ENCODE data around the gene ZNF385B.

Gene ZNF385B

GRCh38 chr2:179861416-179862067 lies at the start of gene ZNF385B:
Gene ZNF385B (minus strand): TSS chr2:179861612.
- Histone ChIP-seq H3K9ac (no peak within 1 kb of the TSS), H3K27me3 (ENCODE audit: control insufficient read depth, insufficient read depth, low read length) (peaks cover 3% of the 10 kb centered on the region), H3K4me3 (ENCODE audit: low read depth, low read length) (peak within 1 kb of the TSS; percentile 48), H3K4me1 (no peaks in the 10 kb centered on the region), H3K27ac (no peak within 1 kb of the TSS), H3K4me2 (ENCODE audit: low read length) (peak within 1 kb of the TSS; percentile 80), H2AFZ (peak within 1 kb of the TSS; percentile 65), H3K36me3 (ENCODE audit: control insufficient read depth, insufficient read depth, low read length) (no peaks in the 10 kb centered on the region), H3K9me3 (ENCODE audit: control insufficient read depth, low read length) (no peaks in the 10 kb centered on the region), H3K79me2 (no peaks in the 10 kb centered on the region)
- TF ChIP-seq, protein P1, sequence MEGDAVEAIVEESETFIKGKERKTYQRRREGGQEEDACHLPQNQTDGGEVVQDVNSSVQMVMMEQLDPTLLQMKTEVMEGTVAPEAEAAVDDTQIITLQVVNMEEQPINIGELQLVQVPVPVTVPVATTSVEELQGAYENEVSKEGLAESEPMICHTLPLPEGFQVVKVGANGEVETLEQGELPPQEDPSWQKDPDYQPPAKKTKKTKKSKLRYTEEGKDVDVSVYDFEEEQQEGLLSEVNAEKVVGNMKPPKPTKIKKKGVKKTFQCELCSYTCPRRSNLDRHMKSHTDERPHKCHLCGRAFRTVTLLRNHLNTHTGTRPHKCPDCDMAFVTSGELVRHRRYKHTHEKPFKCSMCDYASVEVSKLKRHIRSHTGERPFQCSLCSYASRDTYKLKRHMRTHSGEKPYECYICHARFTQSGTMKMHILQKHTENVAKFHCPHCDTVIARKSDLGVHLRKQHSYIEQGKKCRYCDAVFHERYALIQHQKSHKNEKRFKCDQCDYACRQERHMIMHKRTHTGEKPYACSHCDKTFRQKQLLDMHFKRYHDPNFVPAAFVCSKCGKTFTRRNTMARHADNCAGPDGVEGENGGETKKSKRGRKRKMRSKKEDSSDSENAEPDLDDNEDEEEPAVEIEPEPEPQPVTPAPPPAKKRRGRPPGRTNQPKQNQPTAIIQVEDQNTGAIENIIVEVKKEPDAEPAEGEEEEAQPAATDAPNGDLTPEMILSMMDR (IDR thresholded peaks at IDR 0.05) = no peak

DNA sequence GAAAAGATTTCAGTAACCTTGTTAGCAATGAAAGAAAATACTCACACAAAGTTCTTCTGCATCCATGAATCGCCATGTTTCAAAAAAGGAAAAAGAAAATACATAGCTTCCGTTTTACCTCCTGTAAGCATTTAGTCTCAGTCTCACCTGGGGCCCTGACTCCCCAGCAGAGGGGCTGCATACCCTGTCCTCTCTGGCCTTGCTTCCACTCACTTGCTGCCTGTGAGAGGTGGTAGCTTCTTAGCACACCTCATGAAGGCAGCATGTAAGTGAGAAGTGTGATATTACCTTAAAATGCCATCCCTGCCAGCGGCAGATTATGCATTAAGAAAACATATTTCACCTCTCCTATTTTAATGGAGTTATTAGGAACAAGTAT lies 49.3 kb upstream of the ZNF385B start:
- Histone ChIP-seq H3K27ac (no peak overlapping the region), H3K79me2 (no peaks in the 10 kb centered on the region)

GRCh38 chr2:179909845-179910734 lies 48.7 kb upstream of the ZNF385B start:
- no peak overlapping the region for H3K4me2 ChIP-seq (ENCODE audit: low read length)
- H3K9me3 ChIP-seq (ENCODE audit: control insufficient read depth, low read length) = no peaks in the 10 kb centered on the region
- H3K27ac ChIP-seq = no peak overlapping the region
- no peak overlapping the region for H2AFZ ChIP-seq
- no peaks in the 10 kb centered on the region for H3K27me3 ChIP-seq (ENCODE audit: control insufficient read depth, insufficient read depth, low read length)
- H3K4me1 ChIP-seq = no peaks in the 10 kb centered on the region
- no peaks in the 10 kb centered on the region for H3K79me2 ChIP-seq
- H3K9ac ChIP-seq = no peak overlapping the region
- TF ChIP-seq, protein P1 (IDR thresholded peaks at IDR 0.05) = no peak
- no peak overlapping the region for H3K4me3 ChIP-seq (ENCODE audit: low read depth, low read length)
- H3K36me3 ChIP-seq (ENCODE audit: control insufficient read depth, insufficient read depth, low read length) = no peaks in the 10 kb centered on the region

More for the DNA sequence above, 49.3 kb upstream of the ZNF385B start:
- no peaks in the 10 kb centered on the region for H3K9me3 ChIP-seq (ENCODE audit: control insufficient read depth, low read length)
- H3K4me2 ChIP-seq (ENCODE audit: low read length) = no peak overlapping the region
- no peak overlapping the region for H3K4me3 ChIP-seq (ENCODE audit: low read depth, low read length)
- no peaks in the 10 kb centered on the region for H3K4me1 ChIP-seq
- no peaks in the 10 kb centered on the region for H3K27me3 ChIP-seq (ENCODE audit: control insufficient read depth, insufficient read depth, low read length)
- no peak overlapping the region for H3K9ac ChIP-seq
- H3K36me3 ChIP-seq (ENCODE audit: control insufficient read depth, insufficient read depth, low read length) = no peaks in the 10 kb centered on the region
- H2AFZ ChIP-seq = no peak overlapping the region
- TF ChIP-seq, protein P1 (IDR thresholded peaks at IDR 0.05) = no peak

GRCh38 chr2:179900655-179901054 lies 39.2 kb upstream of the ZNF385B start:
- Histone ChIP-seq H3K27ac (no peak overlapping the region), H3K4me3 (ENCODE audit: low read depth, low read length) (no peak overlapping the region), H3K9me3 (ENCODE audit: control insufficient read depth, low read length) (no peaks in the 10 kb centered on the region), H2AFZ (no peak overlapping the region), H3K9ac (no peak overlapping the region), H3K4me1 (no peaks in the 10 kb centered on the region), H3K4me2 (ENCODE audit: low read length) (no peak overlapping the region), H3K36me3 (ENCODE audit: control insufficient read depth, insufficient read depth, low read length) (no peaks in the 10 kb centered on the region), H3K27me3 (ENCODE audit: control insufficient read depth, insufficient read depth, low read length) (no peaks in the 10 kb centered on the region), H3K79me2 (no peaks in the 10 kb centered on the region)
- TF ChIP-seq, protein P1 (IDR thresholded peaks at IDR 0.05) = no peak
